KMS-11 (cell line): ENCODE results near the gene ACVRL1.

Experiments used
- H2AFZ ChIP-seq: fragments of 200-600 bp; sonication (generic); 2 replicates; pipeline ENCODE4 v1.6.1; 2016; ENCODE audit warnings: antibody characterized with exemption, mixed run types, low read depth
- H3K27ac ChIP-seq: fragments of 200-600 bp; sonication (generic); 2 replicates; pipeline ENCODE4 v1.6.1; 2016; ENCODE audit warnings: mild to moderate bottlenecking, mixed run types
- H3K27me3 ChIP-seq: fragments of 200-600 bp; sonication (generic); 2 replicates; pipeline ENCODE4 v1.6.1; 2017; ENCODE audit warnings: mild to moderate bottlenecking, low read depth, mixed run types, moderate library complexity; ENCODE audit not compliant: insufficient read depth
- H3K36me3 ChIP-seq: fragments of 200-600 bp; sonication (generic); 2 replicates; pipeline ENCODE4 v1.6.1; 2017; ENCODE audit warnings: mild to moderate bottlenecking, mixed run types; ENCODE audit not compliant: insufficient read depth
- H3K4me1 ChIP-seq: fragments of 200-600 bp; sonication (generic); 2 replicates; pipeline ENCODE4 v1.6.1; 2016; ENCODE audit warnings: mild to moderate bottlenecking, low read depth, mixed run types; ENCODE audit not compliant: poor library complexity, severe bottlenecking
- H3K4me2 ChIP-seq: fragments of 200-600 bp; sonication (generic); 2 replicates; pipeline ENCODE4 v1.7.0; 2016; ENCODE audit warnings: mild to moderate bottlenecking, mixed run types
- H3K4me3 ChIP-seq: fragments of 200-600 bp; sonication (generic); IDR thresholded peaks from 2 replicates; pipeline ENCODE4 v1.6.1; 2017; ENCODE audit warnings: low read depth, low read length, mixed read lengths; ENCODE audit not compliant: insufficient read depth
- H3K79me2 ChIP-seq: fragments of 200-600 bp; sonication (generic); 2 replicates; pipeline ENCODE4 v1.6.1; 2016; ENCODE audit warnings: low read depth, mixed run types; ENCODE audit not compliant: insufficient read depth
- H3K9ac ChIP-seq: fragments of 200-600 bp; sonication (generic); 2 replicates; pipeline ENCODE4 v1.6.1; 2016; ENCODE audit warnings: mild to moderate bottlenecking, mixed run types
- H4K20me1 ChIP-seq: fragments of 200-600 bp; sonication (generic); 2 replicates; pipeline ENCODE4 v1.6.1; 2016; ENCODE audit warnings: mild to moderate bottlenecking, mixed run types; ENCODE audit not compliant: insufficient read depth
- TF ChIP-seq, protein P1 (sequence below): fragments of 200-600 bp; sonication (generic); conservative IDR thresholded peaks from 2 replicates; pipeline ENCODE4 v1.6.1; 2017; ENCODE audit warnings: low read depth, mild to moderate bottlenecking, antibody characterized with exemption, low read length, moderate library complexity, mixed read lengths

ACVRL1 gene

DNA sequence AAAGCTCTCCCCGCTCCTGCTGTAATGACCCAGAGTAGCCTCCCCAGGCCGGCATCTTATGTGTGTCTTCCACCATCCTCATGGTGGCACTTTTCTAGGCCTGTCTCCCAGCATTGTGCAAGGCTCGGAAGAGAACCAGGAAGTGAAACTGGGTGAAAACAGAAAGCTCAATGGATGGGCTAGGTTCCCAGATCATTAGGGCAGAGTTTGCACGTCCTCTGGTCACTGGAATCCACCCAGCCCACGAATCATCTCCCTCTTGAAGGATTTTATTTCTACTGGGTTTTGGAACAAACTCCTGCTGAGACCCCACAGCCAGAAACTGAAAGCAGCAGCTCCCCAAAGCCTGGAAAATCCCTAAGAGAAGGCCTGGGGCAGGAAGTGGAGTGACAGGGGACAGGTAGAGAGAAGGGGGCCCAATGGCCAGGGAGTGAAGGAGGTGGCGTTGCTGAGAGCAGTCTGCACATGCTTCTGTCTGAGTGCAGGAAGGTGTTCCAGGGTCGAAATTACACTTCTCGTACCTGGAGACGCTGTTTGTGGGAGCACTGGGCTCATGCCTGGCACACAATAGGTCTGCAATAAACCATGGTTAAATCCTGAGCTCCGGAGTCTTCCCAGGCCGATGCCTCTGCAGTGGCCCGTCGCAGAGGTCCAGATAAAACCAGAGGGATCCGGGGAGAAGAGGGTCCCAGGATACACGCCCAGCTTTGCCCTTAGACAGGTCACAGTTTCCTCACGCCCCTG is 15.6 kb downstream of the ACVRL1 start:
- TF ChIP-seq, protein P1, sequence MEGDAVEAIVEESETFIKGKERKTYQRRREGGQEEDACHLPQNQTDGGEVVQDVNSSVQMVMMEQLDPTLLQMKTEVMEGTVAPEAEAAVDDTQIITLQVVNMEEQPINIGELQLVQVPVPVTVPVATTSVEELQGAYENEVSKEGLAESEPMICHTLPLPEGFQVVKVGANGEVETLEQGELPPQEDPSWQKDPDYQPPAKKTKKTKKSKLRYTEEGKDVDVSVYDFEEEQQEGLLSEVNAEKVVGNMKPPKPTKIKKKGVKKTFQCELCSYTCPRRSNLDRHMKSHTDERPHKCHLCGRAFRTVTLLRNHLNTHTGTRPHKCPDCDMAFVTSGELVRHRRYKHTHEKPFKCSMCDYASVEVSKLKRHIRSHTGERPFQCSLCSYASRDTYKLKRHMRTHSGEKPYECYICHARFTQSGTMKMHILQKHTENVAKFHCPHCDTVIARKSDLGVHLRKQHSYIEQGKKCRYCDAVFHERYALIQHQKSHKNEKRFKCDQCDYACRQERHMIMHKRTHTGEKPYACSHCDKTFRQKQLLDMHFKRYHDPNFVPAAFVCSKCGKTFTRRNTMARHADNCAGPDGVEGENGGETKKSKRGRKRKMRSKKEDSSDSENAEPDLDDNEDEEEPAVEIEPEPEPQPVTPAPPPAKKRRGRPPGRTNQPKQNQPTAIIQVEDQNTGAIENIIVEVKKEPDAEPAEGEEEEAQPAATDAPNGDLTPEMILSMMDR, result no peak
- peak overlapping the region; percentile 43; the same call in 1 of the 2 replicates for H3K4me2 ChIP-seq
- no peak overlapping the region for H3K4me3 ChIP-seq
- no peak overlapping the region for H3K9ac ChIP-seq
- no peaks in the 10 kb centered on the region for H3K79me2 ChIP-seq
- H2AFZ ChIP-seq, result peak overlapping the region; percentile 72; the same call in 1 of the 2 replicates
- no peaks in the 10 kb centered on the region for H3K27me3 ChIP-seq
- no peaks in the 10 kb centered on the region for H4K20me1 ChIP-seq
- no peaks in the 10 kb centered on the region for H3K36me3 ChIP-seq
- H3K27ac ChIP-seq, result no peak overlapping the region
- H3K4me1 ChIP-seq, result no peaks in the 10 kb centered on the region

DNA sequence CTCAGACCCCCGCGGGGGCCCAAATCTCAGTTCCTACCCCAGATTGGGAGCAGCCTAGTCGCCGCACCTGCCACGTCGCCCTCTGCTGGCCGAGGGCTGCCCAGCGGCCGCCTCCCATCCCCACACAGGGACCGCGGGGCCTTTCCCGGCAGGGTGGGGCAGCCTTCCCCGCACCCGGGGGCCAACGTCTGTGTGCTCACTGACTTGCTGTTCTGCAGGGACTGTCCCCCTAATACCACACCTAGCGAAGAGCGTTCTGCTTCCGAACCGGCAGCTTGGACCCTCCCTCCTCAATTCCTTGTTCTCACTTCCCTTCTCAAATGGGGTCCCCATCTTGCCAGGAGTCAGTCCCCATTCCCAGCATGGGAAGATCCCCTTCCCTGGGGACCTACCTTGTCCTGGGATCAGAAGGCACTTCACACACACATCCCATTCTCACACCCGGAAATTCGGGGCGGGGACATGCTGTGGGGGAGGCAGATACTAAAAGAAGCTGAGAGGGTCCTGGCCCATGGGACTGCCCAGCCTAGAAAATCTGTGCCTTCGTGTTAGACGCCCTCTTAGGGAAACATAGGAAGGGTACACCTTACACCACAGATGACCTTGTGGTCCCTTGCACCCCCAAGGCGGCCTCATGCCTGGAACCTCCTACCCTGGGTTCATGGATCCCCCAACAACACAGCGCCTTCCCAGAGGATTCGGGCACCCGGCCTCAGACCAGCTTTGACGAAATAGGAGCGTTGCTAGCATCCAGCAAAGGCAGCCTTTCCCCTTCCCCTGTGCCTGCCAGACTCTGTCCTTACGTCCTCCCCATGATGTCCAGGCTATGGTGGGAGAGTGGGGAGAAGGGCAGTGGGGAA is 16.4 kb downstream of the ACVRL1 start:
- no peaks in the 10 kb centered on the region for H3K4me1 ChIP-seq
- H3K4me3 ChIP-seq, result no peak overlapping the region
- no peaks in the 10 kb centered on the region for H3K79me2 ChIP-seq
- peak overlapping the region; percentile 72; the same call in 1 of the 2 replicates for H2AFZ ChIP-seq
- no peak overlapping the region for H3K27ac ChIP-seq
- no peak overlapping the region for H3K9ac ChIP-seq
- TF ChIP-seq, protein P1, result peak; percentile 84
- no peaks in the 10 kb centered on the region for H3K36me3 ChIP-seq
- peak overlapping the region; percentile 43; the same call in 1 of the 2 replicates for H3K4me2 ChIP-seq
- no peaks in the 10 kb centered on the region for H3K27me3 ChIP-seq
- no peaks in the 10 kb centered on the region for H4K20me1 ChIP-seq

DNA sequence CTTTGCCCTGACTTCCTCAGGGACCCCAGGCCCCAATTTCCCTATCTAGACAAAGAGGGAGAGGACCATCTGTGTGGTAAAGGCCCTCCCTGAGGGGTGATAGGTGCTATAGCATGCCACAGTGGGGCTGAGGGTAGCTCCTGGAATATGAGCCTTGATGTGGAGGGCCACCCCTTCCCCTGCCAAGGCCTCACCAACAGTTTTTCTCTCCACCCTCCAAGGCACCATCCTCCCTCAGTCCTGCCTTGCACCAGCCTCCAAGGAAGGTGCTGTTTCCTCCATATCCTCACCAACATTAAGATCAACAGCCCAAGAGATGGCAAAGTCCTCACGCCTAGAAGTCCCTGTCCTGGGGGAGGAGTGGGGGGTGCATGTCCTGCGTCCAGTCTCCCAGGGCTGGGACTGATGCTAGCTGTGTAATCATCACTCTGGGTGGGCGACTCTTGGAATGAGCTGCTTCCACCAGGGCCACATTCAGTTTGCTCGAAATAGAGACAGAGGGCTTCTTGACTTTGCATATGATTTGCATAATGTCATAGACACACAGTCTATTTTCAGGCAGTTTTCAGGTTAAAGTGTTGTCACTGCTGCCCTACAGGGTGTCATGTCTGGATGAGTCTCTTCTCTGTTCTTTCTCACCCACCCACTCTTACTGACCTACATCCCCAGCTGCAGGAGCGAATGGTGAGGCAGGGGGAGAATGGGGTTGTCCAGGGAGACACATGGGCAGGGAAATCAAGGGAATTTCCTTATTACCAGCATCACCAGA is 17.4 kb downstream of the ACVRL1 start:
- no peaks in the 10 kb centered on the region for H4K20me1 ChIP-seq

More for the DNA sequence above, 17.4 kb downstream of the ACVRL1 start:
- no peaks in the 10 kb centered on the region for H3K4me1 ChIP-seq
- no peak overlapping the region for H3K9ac ChIP-seq
- no peaks in the 10 kb centered on the region for H3K27me3 ChIP-seq
- no peak overlapping the region for H3K4me3 ChIP-seq
- no peaks in the 10 kb centered on the region for H3K79me2 ChIP-seq
- no peak overlapping the region for H3K4me2 ChIP-seq
- TF ChIP-seq, protein P1, result no peak
- no peak overlapping the region for H3K27ac ChIP-seq
- no peaks in the 10 kb centered on the region for H3K36me3 ChIP-seq
- H2AFZ ChIP-seq, result no peak overlapping the region
